ENCODE measurements around the gene GAB1. TPM values are rescaled to one million over a fixed set of nuclear protein-coding genes. Genes with fewer than 3 reads are reported as not detected.
A peak's percentile ranks its signal among the peaks of the same experiment; 100 is the strongest.

Gene GAB1
- total and polyA plus RNA-seq, 4 donors, result 6.4 to 138 (median 22.6) TPM

- Histone ChIP-seq H3K36me3 (ENCODE audit: control insufficient read depth in 4 of 4, insufficient read depth in 4 of 4, low read length in 4 of 4) (peaks cover 0 to 4% (median under 1%) of the 10 kb centered on the region in 4 donors), H3K27ac (ENCODE audit: low read depth in 1 of 2, low read length in 1 of 2) (peak overlapping the region; percentile 60 to 63), H3K27me3 (ENCODE audit: control insufficient read depth in 3 of 3, insufficient read depth in 3 of 3, low read length in 2 of 3) (no peaks in the 10 kb centered on the region), H3K4me3 (no peak overlapping the region), H3K4me1 (ENCODE audit: control insufficient read depth in 5 of 5, insufficient read depth in 5 of 5, low read length in 5 of 5) (peaks cover 10 to 62% (median 34%) of the 10 kb centered on the region in 5 donors), H3K9ac (ENCODE audit: insufficient read depth in 1 of 2, low read length in 2 of 2) (peak overlapping the region in 1 of 2 donors; percentile 1), H3K9me3 (ENCODE audit: control insufficient read depth in 4 of 4, insufficient read depth in 3 of 4, low read length in 3 of 4) (no peaks in the 10 kb centered on the region)
- TF ChIP-seq CTCF (IDR thresholded peaks at IDR 0.05; ENCODE audit: control extremely low read depth, extremely low read depth), result no peak
- DNase-seq (peak; percentile 71 to 91 (median 86)), ATAC-seq (ENCODE audit: insufficient read depth, low FRiP score) (peak; percentile 74)
- WGBS, 2 donors, result 1 to 4% methylated on average over 6 of the region's 6 CpGs
Observed at GRCh38 chr4:143358923-143359643, 22.4 kb downstream of the GAB1 start.

GRCh38 chr4:143359644-143360193 is 23.0 kb downstream of the GAB1 start:
- no peak for DNase-seq
- Histone ChIP-seq H3K9ac (ENCODE audit: insufficient read depth in 1 of 2, low read length in 2 of 2) (no peak overlapping the region), H3K27me3 (ENCODE audit: control insufficient read depth in 3 of 3, insufficient read depth in 3 of 3, low read length in 2 of 3) (no peaks in the 10 kb centered on the region), H3K4me1 (ENCODE audit: control insufficient read depth in 5 of 5, insufficient read depth in 5 of 5, low read length in 5 of 5) (peaks cover 10 to 62% (median 34%) of the 10 kb centered on the region in 5 donors), H3K36me3 (ENCODE audit: control insufficient read depth in 4 of 4, insufficient read depth in 4 of 4, low read length in 4 of 4) (peaks cover 0 to 4% (median under 1%) of the 10 kb centered on the region in 4 donors), H3K27ac (ENCODE audit: low read depth in 1 of 2, low read length in 1 of 2) (peak overlapping the region in 1 of 2 donors; percentile 63), H3K4me3 (no peak overlapping the region), H3K9me3 (ENCODE audit: control insufficient read depth in 4 of 4, insufficient read depth in 3 of 4, low read length in 3 of 4) (no peaks in the 10 kb centered on the region)
- no peak for ATAC-seq (ENCODE audit: insufficient read depth, low FRiP score)
- no peak for TF ChIP-seq CTCF (IDR thresholded peaks at IDR 0.05; ENCODE audit: control extremely low read depth, extremely low read depth)
- 42 to 74% methylated on average over 1 of the region's 1 CpG for WGBS, 2 donors

GRCh38 chr4:143360838-143361625 is 24.4 kb downstream of the GAB1 start:
- Histone ChIP-seq H3K4me3 (no peak overlapping the region), H3K9ac (ENCODE audit: insufficient read depth in 1 of 2, low read length in 2 of 2) (no peak overlapping the region), H3K27me3 (ENCODE audit: control insufficient read depth in 3 of 3, insufficient read depth in 3 of 3, low read length in 2 of 3) (no peaks in the 10 kb centered on the region), H3K4me1 (ENCODE audit: control insufficient read depth in 5 of 5, insufficient read depth in 5 of 5, low read length in 5 of 5) (peaks cover 8 to 52% (median 29%) of the 10 kb centered on the region in 5 donors), H3K27ac (ENCODE audit: low read depth in 1 of 2, low read length in 1 of 2) (peak overlapping the region in 1 of 2 donors; percentile 57), H3K9me3 (ENCODE audit: control insufficient read depth in 4 of 4, insufficient read depth in 3 of 4, low read length in 3 of 4) (no peaks in the 10 kb centered on the region), H3K36me3 (ENCODE audit: control insufficient read depth in 4 of 4, insufficient read depth in 4 of 4, low read length in 4 of 4) (peaks cover 0 to 2% (median 0%) of the 10 kb centered on the region in 4 donors)
- ATAC-seq (ENCODE audit: insufficient read depth, low FRiP score) (no peak), DNase-seq (no peak)
- TF ChIP-seq CTCF (IDR thresholded peaks at IDR 0.05; ENCODE audit: control extremely low read depth, extremely low read depth), result no peak
- 79 to 94% methylated on average over 1 of the region's 1 CpG for WGBS, 2 donors

Data from lung (tissue), 12 donors.